ENCODE data around the gene DOCK3.
A peak's percentile ranks its signal among the peaks of the same experiment; 100 is the strongest.

The DOCK3 gene

GRCh38 chr3:50674349-50675178, at the start of gene DOCK3:
Gene DOCK3, plus strand, starts transcription at chr3:50674927. Its CDS starts 337 bp downstream, at chr3:50675264.
- peak; percentile 51 for DNase-seq

GRCh38 chr3:50625231-50626182, 49.2 kb upstream of the DOCK3 start:
- DNase-seq, result no peak

- no peak for DNase-seq
These were observed 48.3 kb upstream of the DOCK3 start for GRCh38 chr3:50626401-50626800.

- DNase-seq, result no peak
These were observed 47.2 kb upstream of the DOCK3 start for GRCh38 chr3:50627407-50628051.

GRCh38 chr3:50628601-50629000, 46.1 kb upstream of the DOCK3 start:
- no peak for DNase-seq

- DNase-seq, result no peak
These were observed 44.3 kb upstream of the DOCK3 start for GRCh38 chr3:50630394-50630793.

GRCh38 chr3:50630877-50631276, 43.9 kb upstream of the DOCK3 start:
- DNase-seq, result no peak

GRCh38 chr3:50632450-50632849, 42.3 kb upstream of the DOCK3 start:
- DNase-seq, result no peak

GRCh38 chr3:50633230-50633790, 41.4 kb upstream of the DOCK3 start:
- no peak for DNase-seq

- no peak for DNase-seq
These were observed 39.7 kb upstream of the DOCK3 start for GRCh38 chr3:50635066-50635465.

GRCh38 chr3:50637011-50637410, 37.7 kb upstream of the DOCK3 start:
- no peak for DNase-seq

GRCh38 chr3:50637945-50638344, 36.8 kb upstream of the DOCK3 start:
- DNase-seq, result no peak

GRCh38 chr3:50639055-50639494, 35.7 kb upstream of the DOCK3 start:
- no peak for DNase-seq

- DNase-seq, result no peak
These were observed 32.3 kb upstream of the DOCK3 start for GRCh38 chr3:50642382-50642781.

GRCh38 chr3:50644561-50644960, 30.2 kb upstream of the DOCK3 start:
- DNase-seq, result no peak

- DNase-seq, result no peak
These were observed 29.3 kb upstream of the DOCK3 start for GRCh38 chr3:50645378-50645777.

- no peak for DNase-seq
These were observed 26.4 kb upstream of the DOCK3 start for GRCh38 chr3:50648313-50648712.

- DNase-seq, result no peak
These were observed 25.8 kb upstream of the DOCK3 start for GRCh38 chr3:50648944-50649343.

GRCh38 chr3:50649451-50649931, 25.2 kb upstream of the DOCK3 start:
- no peak for DNase-seq

- DNase-seq, result no peak
These were observed 24.7 kb upstream of the DOCK3 start for GRCh38 chr3:50650018-50650417.

GRCh38 chr3:50651445-50651844, 23.3 kb upstream of the DOCK3 start:
- no peak for DNase-seq

GRCh38 chr3:50651920-50652529, 22.7 kb upstream of the DOCK3 start:
- DNase-seq, result no peak

Measured in NCI-H2171 (cell line).